ENCODE results near the gene KRAS.

KRAS gene

GRCh38 chr12:25269701-25270100 lies 19.0 kb upstream of the KRAS start:
- H3K4me3 ChIP-seq (ENCODE audit: low read depth, low read length), result no peak overlapping the region
- no peak for TF ChIP-seq CTCF (IDR thresholded peaks at IDR 0.05; ENCODE audit: low read depth, low read length, missing control alignments)
- no peak for DNase-seq (ENCODE audit: low read depth)

DNA sequence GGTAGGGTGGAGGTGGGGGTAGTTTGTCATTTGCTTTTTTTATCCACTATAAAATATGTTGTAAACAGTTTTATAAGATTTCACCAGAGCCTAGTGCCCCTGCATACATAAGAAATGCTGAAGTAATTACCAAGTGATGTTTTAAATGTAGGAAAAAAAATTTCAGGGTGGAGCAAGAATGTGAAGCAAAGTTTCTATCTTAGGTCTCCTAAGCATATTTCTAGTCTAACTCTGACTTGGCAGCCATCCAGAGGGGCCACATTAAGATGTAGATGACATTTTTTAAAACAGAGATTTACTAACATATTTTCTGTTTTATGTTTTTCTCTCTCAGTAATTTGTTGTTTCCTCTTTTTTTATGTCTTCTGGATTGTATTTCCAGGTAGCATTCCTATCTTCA lies 15.8 kb upstream of the KRAS start:
- H3K4me3 ChIP-seq (ENCODE audit: low read depth, low read length), result no peak overlapping the region
- DNase-seq (ENCODE audit: low read depth), result no peak
- no peak for TF ChIP-seq CTCF (IDR thresholded peaks at IDR 0.05; ENCODE audit: low read depth, low read length, missing control alignments)

- H3K4me3 ChIP-seq (ENCODE audit: low read depth, low read length), result no peak overlapping the region
- DNase-seq (ENCODE audit: low read depth), result no peak
- TF ChIP-seq CTCF (IDR thresholded peaks at IDR 0.05; ENCODE audit: low read depth, low read length, missing control alignments), result no peak
Observed at GRCh38 chr12:25264862-25265261, 14.1 kb upstream of the KRAS start.

DNA sequence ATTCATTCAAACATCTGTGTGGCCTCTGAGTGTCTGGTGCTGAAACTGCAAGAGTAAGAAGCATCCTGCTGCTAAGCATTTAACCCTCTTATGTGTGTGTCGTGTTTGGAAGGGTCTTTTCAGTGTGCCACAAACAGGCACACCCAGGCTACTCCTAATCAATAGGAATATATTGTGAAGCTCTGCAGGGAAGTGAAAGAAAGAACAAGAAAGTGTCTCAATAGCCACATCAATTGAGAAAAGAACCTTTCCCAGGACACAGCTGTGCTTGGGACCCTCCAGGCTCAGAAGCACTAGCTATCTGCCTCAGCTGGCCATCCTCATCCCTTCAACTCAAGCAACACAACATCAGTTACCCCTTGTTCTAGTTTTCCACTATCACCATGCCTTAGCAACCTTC lies 13.4 kb upstream of the KRAS start:
- no peak for DNase-seq (ENCODE audit: low read depth)
- TF ChIP-seq CTCF (IDR thresholded peaks at IDR 0.05; ENCODE audit: low read depth, low read length, missing control alignments), result no peak
- H3K4me3 ChIP-seq (ENCODE audit: low read depth, low read length), result no peak overlapping the region

DNA sequence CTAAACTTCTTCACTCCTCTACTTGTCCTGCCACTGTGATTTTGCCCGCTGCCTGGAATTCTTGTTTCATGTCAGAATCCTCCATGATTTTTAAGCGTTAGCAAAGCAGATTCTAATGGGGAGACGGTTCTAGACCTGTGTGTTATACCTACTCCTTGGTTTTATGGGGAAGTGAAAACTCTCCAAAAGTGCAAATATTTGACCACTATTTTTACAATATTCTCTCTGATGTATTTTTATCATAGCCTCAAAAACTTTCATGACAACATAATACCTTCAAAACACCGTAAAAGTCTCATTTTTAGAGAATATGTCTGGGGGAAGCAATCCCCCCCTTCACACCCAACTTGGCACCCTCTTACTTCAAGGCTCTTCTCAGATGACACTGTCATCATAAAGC lies 12.9 kb upstream of the KRAS start:
- no peak for TF ChIP-seq CTCF (IDR thresholded peaks at IDR 0.05; ENCODE audit: low read depth, low read length, missing control alignments)
- no peak for DNase-seq (ENCODE audit: low read depth)
- no peak overlapping the region for H3K4me3 ChIP-seq (ENCODE audit: low read depth, low read length)

DNA sequence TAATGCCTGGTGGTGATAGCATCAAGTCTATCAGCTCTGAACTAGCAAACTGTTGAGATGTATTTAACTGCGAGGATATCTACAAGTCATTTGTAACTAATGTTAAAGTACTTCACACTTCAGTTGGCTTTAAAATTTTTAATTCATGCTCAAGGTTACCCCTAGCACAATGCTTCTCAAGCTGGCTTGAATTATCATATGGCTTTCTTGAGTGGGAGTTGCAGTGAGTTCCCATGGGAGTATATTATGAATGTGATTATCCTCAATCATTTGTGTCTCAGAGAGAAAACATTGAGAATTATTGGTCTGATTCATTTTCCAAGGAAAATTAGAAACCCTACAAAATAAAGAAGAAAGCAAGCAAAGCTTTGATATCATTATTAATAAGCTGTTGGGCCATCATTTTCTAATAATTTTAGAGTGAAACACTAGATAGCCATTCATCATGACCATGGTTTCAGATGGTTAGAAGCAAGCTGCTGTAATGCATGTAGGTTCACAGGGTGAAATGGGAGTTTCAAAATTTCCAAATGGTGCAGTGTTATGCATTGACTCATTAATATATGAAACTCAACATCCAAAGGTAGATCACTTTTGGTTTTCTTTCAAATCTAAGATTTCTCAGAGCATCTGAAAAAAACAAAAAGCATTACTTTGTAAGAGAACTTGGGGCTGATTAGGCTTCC lies 11.8 kb upstream of the KRAS start:
- no peak for TF ChIP-seq CTCF (IDR thresholded peaks at IDR 0.05; ENCODE audit: low read depth, low read length, missing control alignments)

More for the DNA sequence above, 11.8 kb upstream of the KRAS start:
- H3K4me3 ChIP-seq (ENCODE audit: low read depth, low read length), result no peak overlapping the region
- DNase-seq (ENCODE audit: low read depth), result no peak
